HG03378 (cell line): ENCODE data around the gene MTR.
"Not testable (repeated sequence)": the region's sequence is repeated elsewhere in the genome, so short reads cannot be mapped to it uniquely, and the experiment has no call there.

ENCODE experiments used
- ATAC-seq: cut with Tn5 transposase; IDR thresholded peaks from one replicate; pipeline ENCODE4 v1.9.1; 2021; ENCODE audit warnings: mild to moderate bottlenecking, moderate library complexity; ENCODE audit not compliant: unreplicated experiment

MTR gene

DNA sequence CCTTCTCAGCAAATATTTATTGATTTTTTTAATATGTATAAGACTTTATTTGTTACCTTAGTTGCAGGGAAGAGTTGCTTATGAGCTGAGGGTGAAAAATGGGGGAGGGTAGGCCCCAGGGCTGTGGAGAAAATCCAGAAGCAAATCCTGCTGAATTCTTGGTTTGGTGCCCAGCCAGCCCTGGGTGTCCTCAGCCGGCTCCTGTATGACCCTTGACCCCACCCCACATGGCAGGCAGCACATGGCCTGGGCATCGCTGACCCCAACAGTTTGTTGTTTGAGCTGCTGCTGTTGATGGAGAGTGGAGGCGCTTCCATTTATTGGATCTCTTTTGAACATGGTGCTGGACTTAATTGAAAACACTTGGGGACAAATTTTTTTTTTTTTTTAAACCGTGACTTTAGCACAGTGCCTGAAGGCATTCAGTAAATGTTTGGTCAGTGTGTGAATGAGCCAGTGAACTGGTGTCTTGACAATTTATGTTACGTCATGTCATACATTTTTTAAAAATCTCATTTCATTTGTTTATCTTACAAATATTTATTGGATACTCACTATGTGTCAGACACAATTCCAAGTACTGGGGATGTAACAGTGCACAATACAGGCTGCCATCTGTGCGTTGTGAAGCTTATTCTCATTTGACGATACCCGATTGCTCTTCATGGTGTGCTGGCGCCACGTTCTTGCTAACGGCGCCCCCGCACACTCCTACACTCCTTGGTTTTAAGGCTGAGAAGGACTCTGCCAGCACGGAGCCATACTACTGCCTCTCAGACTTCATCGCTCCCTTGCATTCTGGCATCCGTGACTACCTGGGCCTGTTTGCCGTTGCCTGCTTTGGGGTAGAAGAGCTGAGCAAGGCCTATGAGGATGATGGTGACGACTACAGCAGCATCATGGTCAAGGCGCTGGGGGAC lies 98.8 kb downstream of the MTR start:
- ATAC-seq: no peak

DNA sequence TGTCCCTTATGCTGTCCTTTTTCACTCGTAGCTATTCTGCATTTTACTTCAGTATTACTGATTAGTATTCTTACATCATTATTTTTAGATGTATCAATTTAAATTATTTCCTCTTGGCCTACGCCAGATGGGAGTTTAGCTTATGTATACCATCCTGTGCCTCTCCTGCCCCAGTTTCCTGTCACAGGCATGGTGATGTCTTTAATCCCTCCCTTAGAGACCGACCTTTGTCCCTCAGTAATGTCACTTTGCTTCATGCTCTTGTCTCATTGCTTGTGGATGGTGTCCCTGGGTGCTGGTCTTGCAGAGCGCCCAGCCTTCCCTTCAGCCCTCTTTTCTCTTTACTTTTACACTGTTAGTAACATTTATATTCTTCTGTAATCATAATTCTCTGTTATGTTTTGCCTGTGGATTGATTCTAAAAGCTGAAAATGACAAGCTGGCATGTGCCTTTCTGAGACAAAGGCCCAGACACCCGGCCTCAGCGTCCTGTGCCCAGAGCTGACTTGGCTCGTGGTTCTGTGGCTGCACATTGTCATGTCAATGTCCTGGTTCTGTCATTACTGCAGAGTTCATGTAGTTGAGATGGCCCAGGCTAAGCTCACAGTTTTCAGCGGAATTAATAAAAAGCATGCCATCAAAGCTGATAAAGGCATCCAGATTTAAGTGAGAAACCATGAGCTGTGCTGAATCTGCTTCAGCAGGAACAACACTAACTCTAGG lies 100.7 kb downstream of the MTR start:
- no peak for ATAC-seq

DNA sequence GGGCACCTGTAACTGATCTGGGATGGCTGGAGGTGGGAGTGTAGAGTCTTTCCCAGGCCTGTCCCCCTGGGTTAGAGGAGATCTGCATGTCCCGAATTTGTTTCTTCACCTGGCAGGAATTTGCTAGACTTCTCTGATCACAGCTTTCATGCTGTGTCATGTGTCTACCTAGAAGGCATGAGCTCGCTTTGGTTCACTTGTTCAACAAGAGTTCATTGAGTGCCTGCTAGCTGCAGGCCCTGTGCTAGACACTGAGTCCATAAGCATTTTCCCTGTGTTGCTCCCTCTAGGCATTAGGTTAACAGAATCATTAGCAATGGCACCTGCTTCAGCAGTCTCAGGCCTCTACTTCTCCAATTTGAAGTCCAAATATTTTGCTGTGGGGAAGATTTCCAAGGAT lies 101.6 kb downstream of the MTR start:
- no peak for ATAC-seq

DNA sequence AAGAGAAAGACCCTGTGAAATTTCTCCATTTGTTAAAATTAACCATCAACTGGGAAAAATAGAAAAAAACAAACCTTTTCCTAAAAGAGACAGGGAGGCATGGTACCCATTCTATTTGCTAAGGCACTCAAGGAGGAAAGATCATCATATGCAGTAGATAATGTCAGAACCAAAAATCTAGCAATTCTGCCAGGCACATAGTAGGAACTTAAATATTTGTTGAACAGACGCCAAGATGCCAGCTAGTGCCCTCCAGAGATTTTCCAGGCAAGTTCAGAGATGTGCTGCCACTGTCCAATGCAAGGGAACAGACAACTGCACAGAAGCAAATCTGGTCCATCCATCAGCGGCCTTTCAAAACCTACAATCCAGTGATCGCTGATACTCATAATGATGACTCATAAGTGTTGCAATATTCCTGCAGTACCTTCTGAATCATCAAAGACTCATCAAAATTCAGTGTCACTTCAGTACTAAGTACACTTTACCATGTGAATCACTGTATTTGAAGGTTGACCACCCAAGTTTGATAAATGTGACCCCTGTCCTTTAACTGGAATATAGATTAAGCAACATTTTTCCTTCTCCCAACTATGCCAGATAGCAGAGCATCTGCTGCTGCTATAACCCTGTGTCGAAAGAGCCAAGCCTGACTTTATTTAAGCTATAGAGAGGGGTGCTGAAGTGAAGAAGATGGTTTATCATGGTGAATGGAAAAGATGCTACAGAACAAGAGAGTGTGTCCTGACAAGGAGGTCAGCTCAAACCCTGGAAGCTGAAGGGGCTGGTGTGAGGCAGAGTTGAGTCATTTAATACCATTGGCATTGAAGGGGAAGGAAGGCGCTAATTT lies 110.0 kb downstream of the MTR start:
- ATAC-seq: no peak

DNA sequence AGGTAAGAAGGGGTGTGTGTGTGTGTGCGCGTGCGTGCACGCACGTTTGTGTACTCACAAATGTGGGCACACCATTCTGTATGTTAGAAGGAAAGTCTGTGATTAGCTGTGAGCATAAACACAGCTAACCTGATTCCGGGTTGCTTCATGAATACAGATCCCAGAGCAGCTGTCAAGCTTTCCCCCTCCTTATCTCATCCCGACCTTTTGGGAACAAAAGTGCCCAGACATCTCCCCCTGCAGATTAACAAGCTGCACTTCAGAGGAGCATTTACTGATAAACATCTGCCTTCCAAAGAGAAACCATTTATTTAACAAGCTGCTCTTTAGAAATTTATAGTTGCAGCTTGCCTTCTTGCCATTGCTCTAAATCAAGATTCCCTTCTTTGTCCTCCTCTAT lies 112.1 kb downstream of the MTR start:
- no peak for ATAC-seq

DNA sequence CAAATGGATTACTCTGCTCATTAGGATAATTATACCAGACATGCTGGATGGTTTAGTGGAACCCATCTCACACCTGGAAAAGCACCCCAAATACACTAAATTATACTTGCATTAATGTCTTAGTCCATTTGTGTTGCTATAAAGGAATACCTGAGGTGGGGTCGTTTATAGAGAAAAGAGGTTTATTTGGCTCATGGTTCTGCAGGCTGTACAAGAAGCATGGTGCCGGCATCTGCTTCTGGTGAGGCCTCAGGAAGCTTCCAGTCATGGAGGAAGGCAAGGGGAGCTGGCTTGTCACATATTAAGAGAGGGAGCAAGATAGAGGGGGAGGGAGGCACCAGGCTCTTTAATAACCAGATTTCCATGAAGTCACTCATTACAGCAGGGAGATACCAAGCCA lies 113.6 kb downstream of the MTR start:
- ATAC-seq: no peak

DNA sequence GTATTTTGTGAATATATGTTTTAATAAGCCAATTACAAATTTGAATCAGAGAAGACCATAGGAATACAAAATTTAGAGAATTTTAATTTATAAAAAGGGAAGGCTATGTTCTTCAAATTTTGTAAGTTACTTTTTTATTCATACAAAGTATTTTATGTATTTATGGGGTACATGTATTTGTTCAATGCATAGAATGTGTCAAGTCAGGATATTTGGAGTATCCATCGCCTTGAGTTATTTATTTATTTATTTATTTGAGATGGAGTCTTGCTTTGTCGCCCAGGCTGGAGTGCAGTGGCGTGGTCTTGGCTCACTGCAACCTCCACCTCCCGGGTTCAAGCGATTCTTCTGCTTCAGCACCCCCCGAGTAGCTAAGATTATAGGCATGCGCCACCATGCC lies 116.0 kb downstream of the MTR start:
- ATAC-seq: not testable (repeated sequence)

DNA sequence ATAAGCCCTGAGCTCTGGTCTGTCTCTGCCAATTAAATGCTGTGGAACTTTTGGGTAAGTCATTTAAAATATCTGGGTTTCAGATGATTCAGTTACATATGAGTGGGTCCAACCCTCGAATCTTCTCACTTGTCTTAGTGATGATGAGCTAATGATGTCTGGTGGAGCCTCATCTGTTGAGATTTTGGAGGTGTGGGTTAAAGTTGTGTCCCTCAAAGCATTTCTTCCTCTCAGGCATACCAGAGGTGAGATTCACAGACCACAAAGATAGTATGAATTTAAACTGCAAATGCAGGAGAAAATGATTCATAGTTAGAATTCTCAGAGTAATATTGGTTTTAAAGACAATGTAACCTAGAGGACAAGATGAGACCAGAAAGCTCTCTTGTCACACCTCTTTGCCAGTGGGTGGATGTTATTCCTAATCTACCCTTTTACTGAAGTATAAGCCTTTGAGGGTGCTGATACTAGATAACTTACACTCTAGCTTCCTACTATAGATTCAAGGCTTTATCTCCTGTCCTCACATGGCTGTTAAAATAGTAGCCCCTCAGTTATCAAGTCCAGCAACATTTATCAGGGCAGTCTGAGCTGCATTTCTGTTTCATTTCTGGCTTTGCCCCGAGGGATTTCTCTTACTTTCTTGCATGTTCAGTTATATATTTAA lies 118.4 kb downstream of the MTR start:
- ATAC-seq: no peak

DNA sequence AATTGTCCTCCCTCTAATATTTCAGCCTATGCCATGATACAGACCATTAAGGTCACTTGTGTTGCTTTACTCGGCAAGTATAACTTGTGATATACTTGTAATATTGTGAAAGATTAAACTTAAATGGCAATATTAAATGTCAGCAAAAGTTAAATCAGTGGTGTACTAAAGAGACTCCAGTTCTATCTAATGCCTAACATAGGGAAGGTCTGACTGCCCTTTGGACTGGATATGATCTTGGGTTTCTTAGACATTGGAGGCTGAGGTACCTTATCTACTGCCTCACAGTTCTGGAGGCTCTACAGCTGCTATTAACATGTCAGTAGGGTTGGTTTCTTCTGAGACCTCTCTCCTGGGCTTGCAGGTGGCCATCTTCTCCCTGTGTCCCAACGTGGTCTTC lies 119.3 kb downstream of the MTR start:
- no peak for ATAC-seq

DNA sequence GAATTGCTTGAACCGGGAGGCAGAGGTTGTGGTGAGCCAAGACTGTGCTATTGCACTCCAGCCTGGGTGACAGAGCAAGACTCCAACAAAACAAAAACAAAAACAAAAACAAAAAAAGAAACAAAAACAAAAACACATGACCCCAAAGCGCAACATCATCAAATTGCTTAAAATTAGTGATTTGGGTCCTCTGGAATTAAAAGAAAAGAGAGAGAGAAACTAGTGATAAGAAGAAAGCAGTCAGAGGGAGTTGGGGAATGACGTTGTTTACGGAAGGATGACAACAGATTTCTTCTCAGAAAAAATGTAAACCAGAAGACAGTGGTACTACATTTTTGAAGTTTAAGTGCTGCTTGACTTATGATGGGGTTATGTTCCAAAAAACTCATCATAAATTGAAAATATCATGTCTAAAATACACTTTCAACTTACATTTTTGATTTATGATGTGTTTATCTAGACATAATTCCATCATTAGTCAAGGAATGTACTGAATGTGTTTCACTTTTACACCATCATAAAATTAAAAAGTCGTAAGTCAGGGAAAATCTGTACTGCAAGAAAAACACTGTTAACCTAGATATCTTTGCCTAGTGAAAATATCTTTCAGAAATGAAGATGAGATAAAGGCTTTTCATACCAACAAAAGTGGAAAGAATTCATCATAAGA lies 121.2 kb downstream of the MTR start:
- no peak for ATAC-seq

DNA sequence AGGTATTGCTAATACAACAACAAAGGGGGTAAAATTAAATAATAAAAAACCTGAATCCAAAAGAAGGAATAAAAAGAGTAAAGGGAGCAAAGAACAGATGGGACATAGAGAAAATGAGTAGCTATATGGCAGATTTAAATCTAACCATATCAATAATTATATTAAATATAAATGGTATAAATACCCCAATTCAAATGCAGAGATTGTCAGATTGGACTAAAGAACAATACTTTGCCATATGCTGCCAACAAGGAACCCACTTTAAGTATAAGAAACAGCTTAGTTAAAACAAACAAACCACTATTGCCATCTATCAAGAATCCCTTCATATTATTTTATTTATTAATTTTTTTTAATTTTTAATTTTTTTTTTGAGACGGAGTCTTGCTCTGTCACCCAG lies 122.4 kb downstream of the MTR start:
- ATAC-seq: no peak

DNA sequence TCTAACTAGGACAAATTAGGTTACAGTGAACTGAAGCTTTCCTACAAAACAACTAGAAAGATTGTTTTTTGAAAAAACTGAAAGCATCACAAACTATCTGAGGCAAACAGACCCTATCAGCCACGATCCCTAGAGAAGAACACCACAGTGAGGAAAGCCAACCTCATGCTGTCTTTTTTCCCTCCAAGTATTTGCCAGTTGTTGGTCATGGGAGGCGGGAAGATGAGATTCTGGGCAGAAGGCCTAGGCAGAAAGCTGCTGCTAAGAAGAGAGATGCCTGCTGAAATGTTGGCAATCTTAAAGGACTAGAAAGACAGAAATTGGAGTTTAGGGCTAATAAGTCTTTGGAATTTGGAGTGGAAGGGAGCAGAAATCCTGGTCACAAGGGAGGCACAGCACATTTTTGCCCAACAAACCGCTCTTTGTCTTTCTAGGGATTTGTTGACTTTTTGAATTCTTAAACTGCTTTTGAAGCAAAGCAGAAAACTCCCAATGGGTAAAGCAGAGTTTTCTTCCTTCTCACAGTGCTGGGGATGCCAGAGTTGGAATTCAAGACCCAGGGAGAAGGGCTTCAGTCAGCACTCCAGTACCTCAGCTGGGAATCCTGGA lies 125.3 kb downstream of the MTR start:
- ATAC-seq: no peak

DNA sequence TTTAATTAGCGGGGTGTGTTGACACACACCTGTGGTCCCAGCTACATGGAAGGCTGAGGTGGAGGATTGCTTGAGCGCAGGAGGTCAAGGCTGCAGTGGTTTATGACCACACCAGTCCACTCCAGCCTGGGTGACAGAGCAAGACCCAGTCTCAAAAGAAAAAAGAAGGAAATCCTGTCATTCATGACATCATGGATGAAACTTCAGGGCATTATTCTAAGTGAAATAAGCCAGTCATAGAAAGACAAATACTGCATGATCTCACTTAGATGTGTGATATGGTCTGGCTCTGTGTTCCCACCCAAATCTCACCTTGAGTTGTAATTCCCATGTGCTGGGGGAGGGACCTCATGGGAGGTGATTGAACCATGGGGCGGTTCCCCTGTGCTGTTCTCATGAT lies 126.5 kb downstream of the MTR start:
- ATAC-seq: no peak

DNA sequence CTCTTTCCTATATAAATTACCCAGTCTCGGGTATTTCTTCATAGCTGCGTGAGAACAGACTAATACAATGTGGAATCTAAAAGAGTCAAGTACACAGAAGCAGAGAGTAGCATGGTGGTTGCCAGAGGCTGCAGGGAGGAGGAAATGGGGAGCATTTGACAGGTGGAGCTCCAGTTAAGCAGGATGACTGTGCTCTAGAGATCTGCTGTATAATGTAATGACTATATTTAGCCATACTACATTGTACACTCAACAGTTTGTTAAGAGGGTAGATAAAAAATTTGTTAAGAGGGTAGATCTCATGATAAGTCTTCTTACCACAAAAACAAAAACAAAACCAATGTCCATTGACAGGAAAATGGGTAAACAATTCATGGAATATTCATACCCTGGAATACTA lies 127.1 kb downstream of the MTR start:
- no peak for ATAC-seq

DNA sequence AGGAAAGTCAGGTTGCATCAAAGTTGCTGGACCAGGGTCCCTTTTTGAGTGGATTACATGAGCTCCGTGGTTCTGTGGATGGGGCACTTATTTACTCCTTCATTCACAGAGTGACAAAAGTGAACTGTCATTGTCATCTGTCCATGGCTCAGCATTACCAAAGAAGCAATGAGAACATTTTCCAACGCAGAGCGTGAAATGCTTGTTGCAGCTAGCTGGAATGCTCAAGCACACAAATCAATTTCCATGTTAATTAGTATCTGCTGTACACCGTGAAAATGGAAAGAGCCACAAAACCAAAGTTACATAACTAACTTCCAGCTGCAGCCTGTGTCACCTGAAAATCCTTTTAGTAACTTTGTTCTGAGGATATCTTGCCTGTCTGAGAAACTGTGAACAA lies 130.3 kb downstream of the MTR start:
- ATAC-seq: no peak

DNA sequence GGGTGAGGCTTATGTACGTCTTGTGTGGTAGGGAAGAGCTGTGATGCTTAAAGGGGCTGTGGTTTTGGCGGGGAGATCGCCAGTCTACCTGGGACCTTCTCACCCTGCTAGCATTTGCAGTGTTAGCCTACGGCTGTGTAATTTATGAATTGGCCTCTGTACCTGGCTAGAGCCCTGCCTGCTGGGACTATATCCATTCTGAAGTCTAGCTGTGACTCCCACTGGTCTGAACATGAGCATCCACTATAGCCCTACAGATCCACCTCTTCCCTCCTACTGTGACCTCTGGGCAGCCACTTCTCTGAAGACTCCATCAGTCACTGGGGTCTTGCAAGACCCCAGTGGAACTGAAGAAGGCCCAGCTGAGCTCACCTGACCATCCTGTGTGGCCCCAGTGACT lies 135.4 kb downstream of the MTR start:
- no peak for ATAC-seq

DNA sequence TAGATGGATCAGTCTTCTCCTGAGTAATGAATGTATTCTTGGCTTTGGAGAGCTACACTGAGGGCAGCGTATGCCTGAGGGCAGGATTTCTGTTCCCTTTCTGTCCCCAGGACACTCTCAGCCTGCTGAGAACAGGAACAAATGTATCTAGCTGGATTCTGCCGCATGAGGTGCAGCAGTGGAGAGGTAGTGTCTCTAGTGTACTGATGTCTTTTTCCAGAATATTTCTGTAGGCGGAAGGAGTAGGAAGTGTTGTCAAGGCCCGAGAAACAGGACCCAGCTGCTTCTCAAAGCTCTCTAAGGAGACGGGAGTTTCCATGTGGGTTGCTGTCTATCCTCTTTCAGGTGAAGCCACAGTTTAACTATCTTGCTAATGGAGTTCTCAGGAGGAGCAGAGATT lies 143.7 kb downstream of the MTR start:
- no peak for ATAC-seq

DNA sequence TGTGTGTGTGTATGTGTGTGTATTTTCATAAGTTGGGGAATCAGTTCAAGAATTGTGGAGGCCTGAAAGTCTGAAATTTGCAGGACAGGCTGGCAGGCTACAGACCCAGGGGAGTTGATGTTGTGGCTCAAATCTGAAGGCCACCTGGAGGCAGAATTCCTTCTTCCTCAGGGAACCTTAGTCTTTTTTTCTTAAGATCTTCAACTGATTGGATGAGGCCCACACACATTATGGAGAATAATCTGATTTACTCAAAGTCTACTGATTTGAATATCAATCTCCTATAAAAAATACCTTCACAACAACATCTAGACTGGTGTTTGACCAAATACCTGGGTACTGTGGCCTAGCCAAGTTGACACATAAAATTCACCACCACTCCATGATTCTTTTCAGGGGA lies 147.3 kb downstream of the MTR start:
- no peak for ATAC-seq

DNA sequence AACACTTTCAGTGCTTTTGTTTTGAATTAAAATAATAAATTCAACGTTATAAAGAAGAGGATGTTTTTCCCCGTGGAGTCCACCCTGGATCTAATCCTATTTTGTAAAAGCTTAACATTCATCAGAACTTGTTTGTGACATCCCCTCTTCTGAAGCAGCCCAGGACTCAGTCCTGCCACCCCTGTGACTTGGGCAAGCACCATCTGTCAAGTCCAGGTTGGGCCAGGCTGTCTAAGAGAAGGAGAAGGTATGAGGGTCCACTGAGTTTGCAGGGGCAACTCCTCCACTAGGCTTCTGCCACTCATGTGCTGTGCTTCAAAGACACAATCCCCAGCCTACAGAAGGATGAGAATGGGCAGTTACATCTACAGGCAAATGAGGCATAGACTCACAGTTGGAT lies 149.5 kb downstream of the MTR start:
- ATAC-seq: no peak

DNA sequence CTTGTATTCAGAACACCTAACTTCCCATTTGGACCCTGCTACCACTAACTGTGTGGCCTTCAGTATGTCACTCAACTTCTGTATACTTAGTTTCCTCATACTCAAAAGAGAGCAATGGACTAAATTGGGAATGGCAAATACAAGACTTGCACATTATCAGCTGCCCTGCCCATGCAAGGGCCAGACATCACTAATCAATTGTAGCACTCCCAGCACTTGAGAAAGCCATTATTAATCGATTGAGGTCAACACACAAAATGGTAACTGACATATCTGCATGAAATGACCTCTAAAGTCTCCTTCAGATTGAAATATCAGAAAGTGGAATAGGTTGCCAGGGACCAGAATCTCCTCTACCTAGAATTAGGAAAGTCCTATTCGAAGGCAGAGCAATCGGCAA lies 149.9 kb downstream of the MTR start:
- ATAC-seq: no peak
